GM18511 (cell line): ENCODE measurements around the gene AGPAT4.
A peak's percentile ranks its signal among the peaks of the same experiment; 100 is the strongest.
"Not testable (repeated sequence)": the region's sequence is repeated elsewhere in the genome, so short reads cannot be mapped to it uniquely, and the experiment has no call there.

Experiments
- ATAC-seq: cut with Tn5 transposase; IDR thresholded peaks from one replicate; pipeline ENCODE4 v1.9.1; 2021; ENCODE audit warnings: mild to moderate bottlenecking, moderate library complexity; ENCODE audit not compliant: unreplicated experiment

AGPAT4 gene

GRCh38 chr6:161210857-161211256 lies 63.0 kb downstream of the AGPAT4 start:
- no peak for ATAC-seq

- no peak for ATAC-seq
These were observed 66.7 kb downstream of the AGPAT4 start for GRCh38 chr6:161207200-161207599.

- ATAC-seq: no peak
These were observed 68.8 kb downstream of the AGPAT4 start for GRCh38 chr6:161204866-161205557.

- peak; percentile 62 for ATAC-seq
These were observed 73.1 kb downstream of the AGPAT4 start for GRCh38 chr6:161200610-161201370.

- no peak for ATAC-seq
These were observed 74.0 kb downstream of the AGPAT4 start for GRCh38 chr6:161199850-161200249.

- no peak for ATAC-seq
These were observed 74.9 kb downstream of the AGPAT4 start for GRCh38 chr6:161198783-161199460.

- no peak for ATAC-seq
These were observed 75.7 kb downstream of the AGPAT4 start for GRCh38 chr6:161198176-161198575.

GRCh38 chr6:161195386-161195785 lies 78.5 kb downstream of the AGPAT4 start:
- no peak for ATAC-seq

GRCh38 chr6:161194374-161194773 lies 79.5 kb downstream of the AGPAT4 start:
- no peak for ATAC-seq

GRCh38 chr6:161192636-161193411 lies 81.0 kb downstream of the AGPAT4 start:
- ATAC-seq: no peak

GRCh38 chr6:161191671-161192070 lies 82.2 kb downstream of the AGPAT4 start:
- ATAC-seq: no peak

GRCh38 chr6:161191007-161191406 lies 82.9 kb downstream of the AGPAT4 start:
- ATAC-seq: no peak

GRCh38 chr6:161189891-161190290 lies 84.0 kb downstream of the AGPAT4 start:
- no peak for ATAC-seq

GRCh38 chr6:161188547-161189465 lies 85.1 kb downstream of the AGPAT4 start:
- no peak for ATAC-seq

GRCh38 chr6:161186173-161186769 lies 87.6 kb downstream of the AGPAT4 start:
- ATAC-seq: no peak

GRCh38 chr6:161181121-161181520 lies 92.7 kb downstream of the AGPAT4 start:
- no peak for ATAC-seq

- not testable (repeated sequence) for ATAC-seq
These were observed 95.7 kb downstream of the AGPAT4 start for GRCh38 chr6:161178155-161178554.

GRCh38 chr6:161176428-161176827 lies 97.4 kb downstream of the AGPAT4 start:
- not testable (repeated sequence) for ATAC-seq

- ATAC-seq: not testable (repeated sequence)
These were observed 101.1 kb downstream of the AGPAT4 start for GRCh38 chr6:161172769-161173168.

GRCh38 chr6:161171207-161171606 lies 102.7 kb downstream of the AGPAT4 start:
- no peak for ATAC-seq
